ENCODE data around the gene NT5DC2.

NT5DC2 gene

GRCh38 chr3:52533623-52534280 is at the start of gene NT5DC2:
Gene NT5DC2, minus strand, starts transcription at chr3:52533857. Its CDS starts 120 bp downstream, at chr3:52533737.
- Mint-ChIP-seq H3K4me3 (peak within 1 kb of the TSS; percentile 100), H3K27ac (peak within 1 kb of the TSS; percentile 58), H3K36me3 (peaks cover 6% of the 10 kb centered on the region), H3K4me1 (ENCODE audit: low read depth) (peaks cover 31% of the 10 kb centered on the region), H3K9me3 (ENCODE audit: low read depth) (no peaks in the 10 kb centered on the region), H3K27me3 (no peaks in the 10 kb centered on the region)

- H3K4me3 Mint-ChIP-seq: no peak overlapping the region
- no peaks in the 10 kb centered on the region for H3K9me3 Mint-ChIP-seq (ENCODE audit: low read depth)
- H3K27me3 Mint-ChIP-seq: no peaks in the 10 kb centered on the region
- H3K27ac Mint-ChIP-seq: no peak overlapping the region
- H3K4me1 Mint-ChIP-seq (ENCODE audit: low read depth): no peaks in the 10 kb centered on the region
- peaks cover 14% of the 10 kb centered on the region for H3K36me3 Mint-ChIP-seq
These were observed 40.7 kb upstream of the NT5DC2 start for GRCh38 chr3:52574056-52574965.

GRCh38 chr3:52572221-52572620 is 38.6 kb upstream of the NT5DC2 start:
- no peaks in the 10 kb centered on the region for H3K27me3 Mint-ChIP-seq
- H3K4me3 Mint-ChIP-seq: no peak overlapping the region
- H3K4me1 Mint-ChIP-seq (ENCODE audit: low read depth): no peaks in the 10 kb centered on the region
- H3K36me3 Mint-ChIP-seq: peaks cover 11% of the 10 kb centered on the region
- H3K9me3 Mint-ChIP-seq (ENCODE audit: low read depth): no peaks in the 10 kb centered on the region
- no peak overlapping the region for H3K27ac Mint-ChIP-seq

GRCh38 chr3:52570076-52570475 is 36.4 kb upstream of the NT5DC2 start:
- Mint-ChIP-seq H3K36me3 (peaks cover 9% of the 10 kb centered on the region), H3K4me3 (no peak overlapping the region), H3K9me3 (ENCODE audit: low read depth) (no peaks in the 10 kb centered on the region), H3K27ac (no peak overlapping the region), H3K27me3 (no peaks in the 10 kb centered on the region), H3K4me1 (ENCODE audit: low read depth) (no peaks in the 10 kb centered on the region)

- Mint-ChIP-seq H3K9me3 (ENCODE audit: low read depth) (no peaks in the 10 kb centered on the region), H3K27ac (no peak overlapping the region), H3K36me3 (peaks cover 12% of the 10 kb centered on the region), H3K4me3 (no peak overlapping the region), H3K27me3 (no peaks in the 10 kb centered on the region), H3K4me1 (ENCODE audit: low read depth) (no peaks in the 10 kb centered on the region)
These were observed 34.4 kb upstream of the NT5DC2 start for GRCh38 chr3:52568069-52568468.

GRCh38 chr3:52563984-52564383 is 30.3 kb upstream of the NT5DC2 start:
- Mint-ChIP-seq H3K27me3 (no peaks in the 10 kb centered on the region), H3K27ac (no peak overlapping the region), H3K36me3 (peaks cover 20% of the 10 kb centered on the region), H3K4me3 (no peak overlapping the region), H3K4me1 (ENCODE audit: low read depth) (peaks cover 2% of the 10 kb centered on the region), H3K9me3 (ENCODE audit: low read depth) (no peaks in the 10 kb centered on the region)

- Mint-ChIP-seq H3K36me3 (peaks cover 13% of the 10 kb centered on the region), H3K27ac (no peak overlapping the region), H3K4me3 (no peak overlapping the region), H3K4me1 (ENCODE audit: low read depth) (peaks cover 2% of the 10 kb centered on the region), H3K9me3 (ENCODE audit: low read depth) (no peaks in the 10 kb centered on the region), H3K27me3 (no peaks in the 10 kb centered on the region)
These were observed 27.5 kb upstream of the NT5DC2 start for GRCh38 chr3:52561028-52561747.

GRCh38 chr3:52558436-52558835 is 24.8 kb upstream of the NT5DC2 start:
- Mint-ChIP-seq H3K36me3 (peaks cover 13% of the 10 kb centered on the region), H3K9me3 (ENCODE audit: low read depth) (no peaks in the 10 kb centered on the region), H3K27me3 (no peaks in the 10 kb centered on the region), H3K4me3 (no peak overlapping the region), H3K4me1 (ENCODE audit: low read depth) (peaks cover 2% of the 10 kb centered on the region), H3K27ac (no peak overlapping the region)

GRCh38 chr3:52557011-52557960 is 23.6 kb upstream of the NT5DC2 start:
- Mint-ChIP-seq H3K36me3 (peaks cover 8% of the 10 kb centered on the region), H3K4me3 (no peak overlapping the region), H3K27ac (no peak overlapping the region), H3K27me3 (no peaks in the 10 kb centered on the region), H3K9me3 (ENCODE audit: low read depth) (no peaks in the 10 kb centered on the region), H3K4me1 (ENCODE audit: low read depth) (peaks cover 2% of the 10 kb centered on the region)

- H3K4me3 Mint-ChIP-seq: no peak overlapping the region
- peaks cover 1% of the 10 kb centered on the region for H3K4me1 Mint-ChIP-seq (ENCODE audit: low read depth)
- peak overlapping the region; percentile 23 for H3K27ac Mint-ChIP-seq
- no peaks in the 10 kb centered on the region for H3K27me3 Mint-ChIP-seq
- H3K9me3 Mint-ChIP-seq (ENCODE audit: low read depth): no peaks in the 10 kb centered on the region
- peaks cover 5% of the 10 kb centered on the region for H3K36me3 Mint-ChIP-seq
These were observed 21.4 kb upstream of the NT5DC2 start for GRCh38 chr3:52555056-52555455.

- Mint-ChIP-seq H3K4me1 (ENCODE audit: low read depth) (no peaks in the 10 kb centered on the region), H3K27ac (no peak overlapping the region), H3K4me3 (no peak overlapping the region), H3K27me3 (no peaks in the 10 kb centered on the region), H3K36me3 (no peaks in the 10 kb centered on the region), H3K9me3 (ENCODE audit: low read depth) (no peaks in the 10 kb centered on the region)
These were observed 20.5 kb upstream of the NT5DC2 start for GRCh38 chr3:52554026-52554755.

GRCh38 chr3:52552089-52552488 is 18.4 kb upstream of the NT5DC2 start:
- Mint-ChIP-seq H3K9me3 (ENCODE audit: low read depth) (no peaks in the 10 kb centered on the region), H3K4me1 (ENCODE audit: low read depth) (no peaks in the 10 kb centered on the region), H3K27ac (peak overlapping the region; percentile 28), H3K36me3 (no peaks in the 10 kb centered on the region), H3K27me3 (no peaks in the 10 kb centered on the region), H3K4me3 (no peak overlapping the region)

- no peaks in the 10 kb centered on the region for H3K9me3 Mint-ChIP-seq (ENCODE audit: low read depth)
- no peaks in the 10 kb centered on the region for H3K4me1 Mint-ChIP-seq (ENCODE audit: low read depth)
- H3K4me3 Mint-ChIP-seq: no peak overlapping the region
- no peaks in the 10 kb centered on the region for H3K27me3 Mint-ChIP-seq
- no peak overlapping the region for H3K27ac Mint-ChIP-seq
- H3K36me3 Mint-ChIP-seq: no peaks in the 10 kb centered on the region
These were observed 17.5 kb upstream of the NT5DC2 start for GRCh38 chr3:52551118-52551517.

- no peak overlapping the region for H3K4me3 Mint-ChIP-seq
- H3K36me3 Mint-ChIP-seq: no peaks in the 10 kb centered on the region
- no peaks in the 10 kb centered on the region for H3K4me1 Mint-ChIP-seq (ENCODE audit: low read depth)
- peak overlapping the region; percentile 3 for H3K27ac Mint-ChIP-seq
- H3K27me3 Mint-ChIP-seq: no peaks in the 10 kb centered on the region
- no peaks in the 10 kb centered on the region for H3K9me3 Mint-ChIP-seq (ENCODE audit: low read depth)
These were observed 13.5 kb upstream of the NT5DC2 start for GRCh38 chr3:52547143-52547542.

Data from activated naive CD8-positive, alpha-beta T cell (primary cell).